Measurements from ENCODE around the gene RAB11FIP5. TPM values are rescaled to one million over a fixed set of nuclear protein-coding genes. Genes with fewer than 3 reads are reported as not detected.

RAB11FIP5 gene
- total RNA-seq, 4 donors from 2014 or later = 34.4 to 39.4 (median 37.3) TPM

GRCh38 chr2:73088703-73089102 lies 24.0 kb downstream of the RAB11FIP5 start:
- H3K4me3 ChIP-seq (replicated peaks in 1 of 3) = no peak overlapping the region
- no peaks in the 10 kb centered on the region for H3K27me3 ChIP-seq
- DNase-seq = no peak
- H3K9me3 ChIP-seq = no peaks in the 10 kb centered on the region
- peaks cover 0 to 13% of the 10 kb centered on the region in 2 donors for H3K4me1 ChIP-seq
- WGBS, 2 donors = 96% methylated on average over 9 to 10 of the region's 14 CpGs
- no peak for TF ChIP-seq CTCF (IDR thresholded peaks at IDR 0.05)
- no peak for TF ChIP-seq POLR2A (IDR thresholded peaks at IDR 0.05)
- H3K36me3 ChIP-seq = peaks cover 0 to 12% of the 10 kb centered on the region in 2 donors
- intact Hi-C loops (cut with DNase I) = loop anchor here (5.0 kb wide), 2 partner anchors 74 to 96 kb away; no protein-coding TSS in a partner anchor
- no peak overlapping the region for H3K27ac ChIP-seq

GRCh38 chr2:73088211-73088610 lies 24.5 kb downstream of the RAB11FIP5 start:
- peaks cover 0 to 12% of the 10 kb centered on the region in 2 donors for H3K36me3 ChIP-seq
- H3K4me3 ChIP-seq (replicated peaks in 1 of 3) = no peak overlapping the region
- no peaks in the 10 kb centered on the region for H3K27me3 ChIP-seq
- H3K9me3 ChIP-seq = no peaks in the 10 kb centered on the region
- TF ChIP-seq POLR2A (IDR thresholded peaks at IDR 0.05) (no peak), CTCF (IDR thresholded peaks at IDR 0.05) (no peak)
- no peak for DNase-seq
- peaks cover 0 to 8% of the 10 kb centered on the region in 2 donors for H3K4me1 ChIP-seq
- no peak overlapping the region for H3K27ac ChIP-seq
- intact Hi-C loops (cut with DNase I) = loop anchor here (5.0 kb wide), 2 partner anchors 74 to 96 kb away; no protein-coding TSS in a partner anchor
- WGBS, 2 donors = 84 to 93% methylated on average over 11 to 12 of the region's 12 CpGs

GRCh38 chr2:73087311-73087710 lies 25.4 kb downstream of the RAB11FIP5 start:
- Histone ChIP-seq H3K27me3 (no peaks in the 10 kb centered on the region), H3K27ac (no peak overlapping the region), H3K9me3 (no peaks in the 10 kb centered on the region), H3K4me1 (no peaks in the 10 kb centered on the region), H3K4me3 (replicated peaks in 1 of 3) (no peak overlapping the region), H3K36me3 (peaks cover 0 to 12% of the 10 kb centered on the region in 2 donors)
- TF ChIP-seq CTCF (IDR thresholded peaks at IDR 0.05) = no peak
- TF ChIP-seq POLR2A (IDR thresholded peaks at IDR 0.05) = no peak
- 72 to 78% methylated on average over 4 of the region's 4 CpGs for WGBS, 2 donors
- DNase-seq = no peak
- intact Hi-C loops (cut with DNase I) = loop anchor here (5.0 kb wide), 2 partner anchors 75 to 95 kb away; no protein-coding TSS in a partner anchor

- Histone ChIP-seq H3K27me3 (no peaks in the 10 kb centered on the region), H3K4me1 (no peaks in the 10 kb centered on the region), H3K4me3 (replicated peaks in 1 of 3) (no peak overlapping the region), H3K27ac (no peak overlapping the region), H3K36me3 (peaks cover 0 to 12% of the 10 kb centered on the region in 2 donors), H3K9me3 (no peaks in the 10 kb centered on the region)
- TF ChIP-seq POLR2A (IDR thresholded peaks at IDR 0.05) (no peak), CTCF (IDR thresholded peaks at IDR 0.05) (peak; percentile 81 to 93 (median 86))
- intact Hi-C loops (cut with DNase I) = loop anchor here (5.0 kb wide), 2 partner anchors 77 to 93 kb away; no protein-coding TSS in a partner anchor
- DNase-seq = peak; percentile 82 to 83
- 18 to 25% methylated on average over 6 of the region's 6 CpGs for WGBS, 2 donors
Observed at GRCh38 chr2:73085691-73086090, 27.1 kb downstream of the RAB11FIP5 start.

GRCh38 chr2:73084971-73085370 lies 27.8 kb downstream of the RAB11FIP5 start:
- intact Hi-C loops (cut with DNase I) = loop anchor here (5.0 kb wide), 3 partner anchors 77 to 93 kb away; no protein-coding TSS in a partner anchor
- H3K27me3 ChIP-seq = no peaks in the 10 kb centered on the region
- DNase-seq = no peak
- WGBS, 2 donors = 76 to 89% methylated on average over 3 of the region's 3 CpGs
- TF ChIP-seq CTCF (IDR thresholded peaks at IDR 0.05) (no peak), POLR2A (IDR thresholded peaks at IDR 0.05) (no peak)
- H3K4me3 ChIP-seq (replicated peaks in 1 of 3) = no peak overlapping the region
- H3K27ac ChIP-seq = no peak overlapping the region
- no peaks in the 10 kb centered on the region for H3K4me1 ChIP-seq
- H3K36me3 ChIP-seq = peaks cover 0 to 16% of the 10 kb centered on the region in 2 donors
- H3K9me3 ChIP-seq = no peaks in the 10 kb centered on the region

Data from thyroid gland (tissue), 4 donors.